ENCODE data around the gene NTM.

DNA sequence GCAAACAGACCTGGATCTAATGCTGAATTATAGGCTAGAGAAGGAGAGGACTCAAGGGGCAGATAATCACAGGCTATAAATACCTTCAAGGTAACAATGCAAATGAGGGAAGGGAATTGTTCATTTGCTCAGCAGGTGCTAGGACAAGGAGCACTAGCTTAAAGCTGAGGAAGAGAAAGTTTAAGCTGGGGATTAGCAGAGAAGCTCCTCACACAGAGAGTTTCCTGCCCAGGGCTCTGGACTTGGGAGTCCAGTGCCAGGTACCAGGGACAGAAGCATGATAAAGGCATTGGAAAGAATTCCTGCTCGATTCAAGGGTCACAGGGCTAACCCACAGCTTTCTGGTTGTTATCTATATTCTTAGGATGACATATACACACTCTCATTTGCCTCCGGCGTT is 509.9 kb downstream of the NTM start:
- TF ChIP-seq EZH2 (IDR thresholded peaks at IDR 0.05; ENCODE audit: borderline replicate concordance, low read length) = no peak
- TF ChIP-seq, protein P1, sequence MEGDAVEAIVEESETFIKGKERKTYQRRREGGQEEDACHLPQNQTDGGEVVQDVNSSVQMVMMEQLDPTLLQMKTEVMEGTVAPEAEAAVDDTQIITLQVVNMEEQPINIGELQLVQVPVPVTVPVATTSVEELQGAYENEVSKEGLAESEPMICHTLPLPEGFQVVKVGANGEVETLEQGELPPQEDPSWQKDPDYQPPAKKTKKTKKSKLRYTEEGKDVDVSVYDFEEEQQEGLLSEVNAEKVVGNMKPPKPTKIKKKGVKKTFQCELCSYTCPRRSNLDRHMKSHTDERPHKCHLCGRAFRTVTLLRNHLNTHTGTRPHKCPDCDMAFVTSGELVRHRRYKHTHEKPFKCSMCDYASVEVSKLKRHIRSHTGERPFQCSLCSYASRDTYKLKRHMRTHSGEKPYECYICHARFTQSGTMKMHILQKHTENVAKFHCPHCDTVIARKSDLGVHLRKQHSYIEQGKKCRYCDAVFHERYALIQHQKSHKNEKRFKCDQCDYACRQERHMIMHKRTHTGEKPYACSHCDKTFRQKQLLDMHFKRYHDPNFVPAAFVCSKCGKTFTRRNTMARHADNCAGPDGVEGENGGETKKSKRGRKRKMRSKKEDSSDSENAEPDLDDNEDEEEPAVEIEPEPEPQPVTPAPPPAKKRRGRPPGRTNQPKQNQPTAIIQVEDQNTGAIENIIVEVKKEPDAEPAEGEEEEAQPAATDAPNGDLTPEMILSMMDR (IDR thresholded peaks at IDR 0.05; ENCODE audit: low read length) = no peak

All from OCI-LY1 (cell line).